Activated T-helper 2 cell treated with anti-CD3 and anti-CD28 coated beads, Interferon-gamma antibody, Interleukin-2, Interleukin-4, amounts not matched to agents 10 μg/mL and 5 μg/mL and 100 μg/mL, durations not matched to agents 14 hours and 24 hours and 36 hours (primary cell): ENCODE measurements around the gene TENT5D. TPM values are rescaled to one million over a fixed set of nuclear protein-coding genes. Genes with fewer than 3 reads are reported as not detected.
"Not testable (repeated sequence)": the region's sequence is repeated elsewhere in the genome, so short reads cannot be mapped to it uniquely, and the experiment has no call there.

Experiments
- DNase-seq: peaks from one replicate; pipeline ENCODE4 v3.0.0; 2021; ENCODE audit warnings: low spot score
- H3K27ac Mint-ChIP-seq: one replicate; pipeline ENCODE4 v1.8.0; 2021; ENCODE audit warnings: mixed read lengths
- H3K27me3 Mint-ChIP-seq: one replicate; pipeline ENCODE4 v1.8.0; 2021; ENCODE audit warnings: low read depth, mixed read lengths
- H3K36me3 Mint-ChIP-seq: one replicate; pipeline ENCODE4 v1.8.0; 2021; ENCODE audit warnings: low read depth, mixed read lengths
- H3K4me1 Mint-ChIP-seq: one replicate; pipeline ENCODE4 v1.8.0; 2021; ENCODE audit warnings: low read depth, mixed read lengths
- H3K4me3 Mint-ChIP-seq: one replicate; pipeline ENCODE4 v1.8.0; 2021; ENCODE audit warnings: low read depth, mild to moderate bottlenecking, moderate library complexity, mixed read lengths
- H3K9me3 Mint-ChIP-seq: one replicate; pipeline ENCODE4 v1.8.0; 2021; ENCODE audit warnings: mixed read lengths
- intact Hi-C: fragments of 100-400 bp; cut with micrococcal nuclease; formaldehyde crosslinking; loops from one replicate; pipeline ENCODE4 v1.15.1; 2023
- total RNA-seq: library from RNA; stranded (reverse); gene quantifications from 2 replicates; pipeline ENCODE4 v1.2.3, GENCODE V29; 2022

Gene TENT5D
- total RNA-seq: not detected in 2 replicates

DNA sequence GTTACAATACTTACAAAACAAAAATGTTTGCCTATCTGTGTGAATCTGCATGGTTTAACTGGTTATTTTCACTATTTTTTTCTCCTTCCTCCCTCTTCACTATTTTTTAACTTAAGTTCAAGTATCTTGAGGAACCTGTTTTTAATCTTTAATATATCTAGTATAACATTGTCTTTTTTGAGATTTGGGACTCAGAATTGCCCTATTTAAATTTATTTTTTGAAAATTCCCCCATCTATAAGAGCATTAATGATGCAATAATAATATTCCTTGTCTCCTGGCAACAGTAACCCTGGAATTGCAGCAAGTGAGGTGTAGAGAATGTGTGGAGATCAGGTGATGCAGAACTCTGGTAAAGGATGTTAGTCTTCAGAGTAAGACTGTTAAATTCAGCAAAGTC is at the start of gene TENT5D:
TSS of gene TENT5D (plus strand) at position 301 of the 400 bp plus-strand sequence. CDS start 22,093 bp downstream, outside the sequence.
- H3K36me3 Mint-ChIP-seq: no peaks in the 10 kb centered on the region
- no peaks in the 10 kb centered on the region for H3K27me3 Mint-ChIP-seq
- H3K4me3 Mint-ChIP-seq: no peak within 1 kb of the TSS
- intact Hi-C loops: no loop called here
- H3K4me1 Mint-ChIP-seq: no peaks in the 10 kb centered on the region
- H3K27ac Mint-ChIP-seq: no peak within 1 kb of the TSS
- DNase-seq: no peak
- H3K9me3 Mint-ChIP-seq: no peaks in the 10 kb centered on the region

- DNase-seq, H3K27ac Mint-ChIP-seq, H3K4me3 Mint-ChIP-seq, H3K27me3 Mint-ChIP-seq, H3K9me3 Mint-ChIP-seq, intact Hi-C loops, H3K36me3 Mint-ChIP-seq, H3K4me1 Mint-ChIP-seq: not testable (repeated sequence)
Measured at GRCh38 chrX:80385651-80386050, 34.6 kb upstream of the TENT5D start.

- Mint-ChIP-seq H3K4me1 (no peaks in the 10 kb centered on the region), H3K27ac (no peak overlapping the region), H3K36me3 (no peaks in the 10 kb centered on the region), H3K4me3 (no peak overlapping the region), H3K9me3 (no peaks in the 10 kb centered on the region), H3K27me3 (no peaks in the 10 kb centered on the region)
- intact Hi-C loops: no loop called here
- DNase-seq: no peak
Measured at GRCh38 chrX:80388206-80388605, 32.0 kb upstream of the TENT5D start.

DNA sequence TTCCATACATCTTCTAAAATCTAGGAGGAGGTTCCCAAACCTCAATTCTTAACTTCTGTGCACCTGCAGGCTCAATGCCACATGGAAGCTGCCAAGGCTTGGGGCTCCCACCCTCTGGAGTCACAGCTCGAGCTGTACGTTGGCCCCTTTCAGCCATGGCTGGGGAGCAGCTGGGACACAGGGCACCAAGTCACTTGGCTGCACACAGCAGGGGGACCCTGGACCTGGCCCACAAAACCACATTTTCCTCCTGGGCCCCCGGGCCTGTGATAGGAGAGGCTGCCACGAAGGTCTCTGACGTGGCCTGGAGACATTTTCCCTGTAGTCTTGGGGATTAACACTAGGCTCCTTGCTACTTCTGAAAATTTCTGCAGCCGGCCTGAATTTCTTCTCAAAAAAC is 8.2 kb upstream of the TENT5D start:
- no peak for DNase-seq
- H3K27me3 Mint-ChIP-seq: no peaks in the 10 kb centered on the region
- H3K27ac Mint-ChIP-seq: no peak overlapping the region
- H3K4me1 Mint-ChIP-seq: no peaks in the 10 kb centered on the region
- no peak overlapping the region for H3K4me3 Mint-ChIP-seq
- intact Hi-C loops: no loop called here
- H3K9me3 Mint-ChIP-seq: no peaks in the 10 kb centered on the region
- no peaks in the 10 kb centered on the region for H3K36me3 Mint-ChIP-seq

DNA sequence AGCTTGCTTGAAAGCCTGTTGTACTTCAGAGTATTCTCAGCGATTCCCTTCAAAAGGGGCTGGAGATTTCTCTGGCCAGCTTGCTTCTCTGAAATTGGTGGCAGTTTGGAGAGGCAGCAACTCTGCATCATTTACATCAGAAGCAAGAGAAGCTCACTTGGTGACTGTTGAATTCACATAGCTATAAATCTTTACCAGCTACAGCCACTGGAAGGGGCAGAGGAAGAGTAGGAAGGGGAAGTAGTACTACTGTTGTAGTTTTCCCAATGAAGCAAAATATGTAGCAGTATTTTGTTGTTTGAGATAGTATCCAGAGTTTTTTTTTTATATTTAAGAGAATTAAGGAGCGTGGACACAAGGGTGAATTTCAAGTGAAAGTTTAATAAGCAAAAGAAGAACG is 2.8 kb downstream of the TENT5D start:
- no peaks in the 10 kb centered on the region for H3K27me3 Mint-ChIP-seq
- no peaks in the 10 kb centered on the region for H3K9me3 Mint-ChIP-seq

DNA sequence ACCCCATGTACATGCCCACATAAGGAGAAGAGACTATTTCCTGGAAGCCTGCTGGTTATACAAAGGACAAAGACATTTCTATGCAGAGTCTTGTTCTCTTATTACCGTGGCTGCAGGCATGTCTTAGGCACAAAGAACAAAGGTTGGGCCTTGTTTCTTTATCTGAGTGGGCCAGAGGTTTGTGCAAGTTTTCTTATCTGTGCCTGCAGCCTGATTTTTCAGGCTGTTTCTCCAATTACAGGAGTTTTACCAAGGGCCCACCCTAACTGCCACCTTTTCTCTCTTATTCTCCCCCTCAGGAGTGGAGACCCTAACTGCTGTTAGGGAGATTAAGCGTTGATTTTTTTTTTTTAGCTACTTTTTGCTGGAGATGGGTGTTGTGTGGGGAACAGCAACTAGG is 3.5 kb downstream of the TENT5D start:
- no peak for DNase-seq
- no peaks in the 10 kb centered on the region for H3K36me3 Mint-ChIP-seq
- H3K27me3 Mint-ChIP-seq: no peaks in the 10 kb centered on the region
- intact Hi-C loops: no loop called here
- H3K4me3 Mint-ChIP-seq: no peak overlapping the region
- H3K4me1 Mint-ChIP-seq: no peaks in the 10 kb centered on the region
- H3K27ac Mint-ChIP-seq: no peak overlapping the region
- H3K9me3 Mint-ChIP-seq: no peaks in the 10 kb centered on the region

More for the DNA sequence above, 2.8 kb downstream of the TENT5D start:
- intact Hi-C loops: no loop called here
- H3K36me3 Mint-ChIP-seq: no peaks in the 10 kb centered on the region
- no peak overlapping the region for H3K27ac Mint-ChIP-seq
- DNase-seq: no peak
- H3K4me3 Mint-ChIP-seq: no peak overlapping the region
- no peaks in the 10 kb centered on the region for H3K4me1 Mint-ChIP-seq

DNA sequence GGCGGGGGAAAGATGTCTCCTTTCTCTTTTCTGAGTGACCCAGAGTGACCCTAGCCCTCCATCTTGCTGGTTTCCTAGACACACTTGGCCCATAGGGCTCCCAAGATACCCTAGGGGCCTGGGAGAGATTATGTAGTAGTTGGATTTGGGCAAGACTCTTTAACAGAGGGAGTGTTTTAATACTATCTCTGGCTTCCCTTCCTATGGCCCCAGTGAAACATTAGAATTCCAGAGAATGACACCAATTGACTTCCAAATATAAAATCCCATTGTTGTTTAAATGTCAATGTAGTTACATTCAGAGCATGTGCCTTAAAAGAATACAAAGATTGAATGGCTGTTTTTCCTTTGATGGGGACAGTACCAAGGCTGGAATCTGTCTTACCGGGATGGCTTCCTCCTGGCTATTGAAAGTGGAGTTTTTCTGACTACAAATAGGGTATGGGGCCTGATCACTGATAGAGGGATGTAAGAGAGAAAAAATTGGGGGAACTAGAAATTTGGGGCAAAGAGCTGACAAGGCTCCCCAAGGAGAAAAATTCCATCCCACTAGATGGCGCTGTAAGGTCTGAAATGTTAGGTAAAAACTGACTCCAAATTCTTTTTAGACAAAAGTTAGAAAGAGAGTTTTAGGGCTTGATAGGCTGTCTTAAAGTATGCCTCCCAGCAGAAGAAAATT is 10.7 kb downstream of the TENT5D start:
- no peaks in the 10 kb centered on the region for H3K9me3 Mint-ChIP-seq
- DNase-seq: no peak
- H3K27ac Mint-ChIP-seq: no peak overlapping the region
- H3K36me3 Mint-ChIP-seq: no peaks in the 10 kb centered on the region
- no peaks in the 10 kb centered on the region for H3K27me3 Mint-ChIP-seq
- no peaks in the 10 kb centered on the region for H3K4me1 Mint-ChIP-seq
- intact Hi-C loops: loop anchor here (5.0 kb wide), 1 partner anchor 146 kb away; no protein-coding TSS in a partner anchor
- no peak overlapping the region for H3K4me3 Mint-ChIP-seq

GRCh38 chrX:80431505-80431832 is 11.2 kb downstream of the TENT5D start:
- no peak for DNase-seq
- H3K36me3 Mint-ChIP-seq: no peaks in the 10 kb centered on the region
- H3K4me1 Mint-ChIP-seq: no peaks in the 10 kb centered on the region
- intact Hi-C loops: loop anchor here (5.0 kb wide), 1 partner anchor 146 kb away; no protein-coding TSS in a partner anchor
- no peak overlapping the region for H3K27ac Mint-ChIP-seq
- H3K9me3 Mint-ChIP-seq: no peaks in the 10 kb centered on the region
- no peaks in the 10 kb centered on the region for H3K27me3 Mint-ChIP-seq
- no peak overlapping the region for H3K4me3 Mint-ChIP-seq

DNA sequence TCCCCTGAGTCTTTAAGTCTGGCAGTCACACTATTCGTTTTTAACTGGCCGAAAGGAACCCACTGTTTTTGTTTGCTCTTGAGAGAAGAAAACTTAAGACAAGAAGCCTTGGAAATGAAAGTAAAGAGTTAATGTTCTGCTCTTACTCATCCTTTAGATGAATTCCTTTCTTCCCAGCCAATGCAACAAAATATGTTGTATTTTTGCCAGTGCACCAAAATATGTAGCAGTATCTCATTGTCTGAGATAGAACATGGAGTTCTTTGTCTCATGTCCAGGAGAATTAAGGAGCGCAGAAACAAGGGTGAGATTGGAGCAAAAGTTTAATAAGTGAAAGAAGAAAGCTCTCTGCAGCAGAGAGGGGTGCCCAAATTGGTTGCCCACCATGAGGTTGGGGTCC is 12.2 kb downstream of the TENT5D start:
- H3K27ac Mint-ChIP-seq: no peak overlapping the region
- no peaks in the 10 kb centered on the region for H3K36me3 Mint-ChIP-seq
- H3K27me3 Mint-ChIP-seq: no peaks in the 10 kb centered on the region
- no peaks in the 10 kb centered on the region for H3K9me3 Mint-ChIP-seq
- DNase-seq: no peak
- H3K4me3 Mint-ChIP-seq: no peak overlapping the region
- H3K4me1 Mint-ChIP-seq: no peaks in the 10 kb centered on the region
- intact Hi-C loops: loop anchor here (5.0 kb wide), 1 partner anchor 145 kb away; no protein-coding TSS in a partner anchor

DNA sequence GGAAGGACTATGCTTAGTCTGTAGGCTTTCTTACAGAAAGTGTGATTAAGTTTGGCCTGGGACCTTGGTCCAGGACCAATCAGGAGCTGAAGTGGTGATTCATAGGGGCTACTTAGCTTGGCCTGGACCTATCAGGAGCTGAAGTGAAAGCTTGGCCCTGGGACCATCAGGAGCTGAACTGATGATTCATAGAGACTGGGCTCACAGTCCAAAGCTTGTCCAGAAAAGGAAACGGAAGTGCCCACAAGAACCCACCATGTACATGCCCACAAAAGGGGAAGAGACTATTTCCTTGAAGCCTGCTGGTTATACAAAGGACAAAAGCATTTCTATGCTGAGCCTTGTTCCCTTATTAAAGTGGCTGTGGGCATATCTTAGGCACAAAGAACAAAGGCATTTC is 12.6 kb downstream of the TENT5D start:
- no peaks in the 10 kb centered on the region for H3K4me1 Mint-ChIP-seq
- intact Hi-C loops: loop anchor here (5.0 kb wide), 1 partner anchor 144 kb away; no protein-coding TSS in a partner anchor
- H3K27me3 Mint-ChIP-seq: no peaks in the 10 kb centered on the region
- DNase-seq: no peak
- no peak overlapping the region for H3K4me3 Mint-ChIP-seq
- H3K27ac Mint-ChIP-seq: no peak overlapping the region
- H3K36me3 Mint-ChIP-seq: no peaks in the 10 kb centered on the region
- H3K9me3 Mint-ChIP-seq: no peaks in the 10 kb centered on the region

DNA sequence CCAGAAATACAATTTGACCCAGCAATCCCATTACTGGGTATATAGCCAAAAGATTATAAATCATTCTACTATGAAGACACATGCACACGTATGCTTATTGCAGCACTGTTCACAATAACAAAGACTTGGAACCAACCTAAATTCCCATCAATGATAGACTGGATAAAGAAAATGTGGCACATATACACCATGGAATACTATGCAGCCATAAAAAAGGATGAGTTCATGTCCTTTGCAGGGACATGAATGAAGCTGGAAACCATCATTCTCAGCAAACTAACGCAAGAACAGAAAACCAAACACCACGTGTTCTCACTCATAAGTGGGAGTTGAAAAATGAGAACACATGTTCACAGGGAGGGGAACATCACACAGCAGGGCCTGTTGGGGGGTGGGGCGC is 47.9 kb downstream of the TENT5D start:
- intact Hi-C loops, H3K36me3 Mint-ChIP-seq, DNase-seq, H3K27me3 Mint-ChIP-seq, H3K27ac Mint-ChIP-seq, H3K4me1 Mint-ChIP-seq, H3K4me3 Mint-ChIP-seq: not testable (repeated sequence)
- peaks cover 16% of the 10 kb centered on the region for H3K9me3 Mint-ChIP-seq

DNA sequence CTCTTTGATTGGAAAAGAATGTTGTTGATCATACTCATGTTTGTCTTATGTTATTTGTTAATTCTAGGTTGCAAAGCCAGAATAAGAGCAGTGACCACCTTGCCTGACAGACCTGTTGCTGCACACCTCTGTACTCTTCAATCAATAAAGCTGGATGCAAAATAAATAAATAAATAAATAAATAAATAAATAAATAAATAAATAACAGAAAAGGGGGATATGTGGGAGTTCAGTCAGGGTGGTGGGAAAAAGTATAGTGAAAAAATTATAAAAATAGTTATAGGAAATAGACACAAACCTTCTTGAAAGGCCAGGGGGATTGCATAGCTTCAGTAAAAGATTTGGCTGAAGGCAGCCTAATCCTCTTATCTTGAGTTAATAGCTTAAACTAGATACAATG is 51.3 kb downstream of the TENT5D start:
- intact Hi-C loops: no loop called here
- Mint-ChIP-seq H3K4me1 (no peaks in the 10 kb centered on the region), H3K27me3 (no peaks in the 10 kb centered on the region), H3K4me3 (no peak overlapping the region), H3K9me3 (peaks cover 4% of the 10 kb centered on the region), H3K36me3 (no peaks in the 10 kb centered on the region), H3K27ac (no peak overlapping the region)
- DNase-seq: no peak

GRCh38 chrX:80485543-80485942 is 65.3 kb downstream of the TENT5D start:
- intact Hi-C loops: no loop called here
- H3K36me3 Mint-ChIP-seq: no peaks in the 10 kb centered on the region
- H3K9me3 Mint-ChIP-seq: no peaks in the 10 kb centered on the region
- no peak for DNase-seq
- no peaks in the 10 kb centered on the region for H3K27me3 Mint-ChIP-seq
- no peaks in the 10 kb centered on the region for H3K4me1 Mint-ChIP-seq
- no peak overlapping the region for H3K27ac Mint-ChIP-seq
- no peak overlapping the region for H3K4me3 Mint-ChIP-seq

GRCh38 chrX:80486299-80486698 is 66.1 kb downstream of the TENT5D start:
- Mint-ChIP-seq H3K4me3 (no peak overlapping the region), H3K4me1 (no peaks in the 10 kb centered on the region), H3K36me3 (no peaks in the 10 kb centered on the region), H3K9me3 (no peaks in the 10 kb centered on the region), H3K27ac (no peak overlapping the region), H3K27me3 (no peaks in the 10 kb centered on the region)
- no peak for DNase-seq
- intact Hi-C loops: no loop called here
